ENCODE results near the gene TNFSF9.
"Not testable (repeated sequence)": the region's sequence is repeated elsewhere in the genome, so short reads cannot be mapped to it uniquely, and the experiment has no call there.

DNA sequence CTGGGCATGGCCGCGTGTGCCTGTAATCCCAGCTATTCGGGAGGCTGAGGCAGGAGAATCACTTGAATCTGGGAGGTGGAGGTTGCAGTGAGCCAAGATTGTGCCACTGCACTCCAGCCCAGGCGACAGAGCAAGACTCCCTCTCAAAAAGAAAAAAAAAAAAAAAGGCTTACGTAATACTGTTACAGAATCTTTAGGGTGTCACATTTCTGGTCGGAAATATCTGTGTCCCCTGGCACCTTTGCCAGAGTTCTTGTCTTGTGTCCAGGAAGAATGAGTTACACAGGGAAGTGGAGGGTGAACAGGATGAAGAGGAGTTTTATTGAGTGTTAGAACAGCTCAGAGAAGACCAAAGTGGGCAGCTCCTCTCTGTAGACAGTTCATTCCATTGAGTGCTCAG, 19.9 kb downstream of the TNFSF9 start:
- TF ChIP-seq, protein P1, sequence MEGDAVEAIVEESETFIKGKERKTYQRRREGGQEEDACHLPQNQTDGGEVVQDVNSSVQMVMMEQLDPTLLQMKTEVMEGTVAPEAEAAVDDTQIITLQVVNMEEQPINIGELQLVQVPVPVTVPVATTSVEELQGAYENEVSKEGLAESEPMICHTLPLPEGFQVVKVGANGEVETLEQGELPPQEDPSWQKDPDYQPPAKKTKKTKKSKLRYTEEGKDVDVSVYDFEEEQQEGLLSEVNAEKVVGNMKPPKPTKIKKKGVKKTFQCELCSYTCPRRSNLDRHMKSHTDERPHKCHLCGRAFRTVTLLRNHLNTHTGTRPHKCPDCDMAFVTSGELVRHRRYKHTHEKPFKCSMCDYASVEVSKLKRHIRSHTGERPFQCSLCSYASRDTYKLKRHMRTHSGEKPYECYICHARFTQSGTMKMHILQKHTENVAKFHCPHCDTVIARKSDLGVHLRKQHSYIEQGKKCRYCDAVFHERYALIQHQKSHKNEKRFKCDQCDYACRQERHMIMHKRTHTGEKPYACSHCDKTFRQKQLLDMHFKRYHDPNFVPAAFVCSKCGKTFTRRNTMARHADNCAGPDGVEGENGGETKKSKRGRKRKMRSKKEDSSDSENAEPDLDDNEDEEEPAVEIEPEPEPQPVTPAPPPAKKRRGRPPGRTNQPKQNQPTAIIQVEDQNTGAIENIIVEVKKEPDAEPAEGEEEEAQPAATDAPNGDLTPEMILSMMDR (IDR thresholded peaks at IDR 0.05), result not testable (repeated sequence)
- TF ChIP-seq POLR2A (IDR thresholded peaks at IDR 0.05), result not testable (repeated sequence)

All from Peyer's patch (tissue), 4 donors.